Ishikawa (cell line): ENCODE results near the gene MYO15B.

ENCODE experiments used
- CEBPB ChIP-seq: IDR thresholded peaks from 2 replicates; pipeline ENCODE4 v1.6.1; 2012
- CREB1 ChIP-seq: IDR thresholded peaks from 2 replicates; pipeline ENCODE4 v1.6.1; 2012; ENCODE audit warnings: low read depth
- EGR1 ChIP-seq: IDR thresholded peaks from 2 replicates; pipeline ENCODE4 v1.6.1; 2012
- EP300 ChIP-seq: IDR thresholded peaks from 2 replicates; pipeline ENCODE4 v1.6.1; 2012; ENCODE audit warnings: borderline replicate concordance
- FOXM1 ChIP-seq: IDR thresholded peaks from 2 replicates; pipeline ENCODE4 v1.6.1; 2012; ENCODE audit warnings: low read depth, borderline replicate concordance
- MAX ChIP-seq: IDR thresholded peaks from 2 replicates; pipeline ENCODE4 v1.6.1; 2012
- RAD21 ChIP-seq: IDR thresholded peaks from 2 replicates; pipeline ENCODE4 v1.6.1; 2012; ENCODE audit warnings: low read depth
- REST ChIP-seq: IDR thresholded peaks from 2 replicates; pipeline ENCODE4 v1.6.1; 2012; ENCODE audit warnings: low read depth, mild to moderate bottlenecking
- TAF1 ChIP-seq: IDR thresholded peaks from 2 replicates; pipeline ENCODE4 v1.6.1; 2012; ENCODE audit warnings: low read depth, mild to moderate bottlenecking
- YY1 ChIP-seq: IDR thresholded peaks from 2 replicates; pipeline ENCODE4 v1.6.1; 2012; ENCODE audit warnings: low read depth
- ZBTB7A ChIP-seq: IDR thresholded peaks from 2 replicates; pipeline ENCODE4 v1.6.1; 2012; ENCODE audit warnings: low read depth

- no peak for TF ChIP-seq CEBPB
- no peak for TF ChIP-seq MAX
- no peak for TF ChIP-seq ZBTB7A
- no peak for TF ChIP-seq EP300
- no peak for TF ChIP-seq REST
- TF ChIP-seq TAF1, result no peak
- no peak for TF ChIP-seq EGR1
- no peak for TF ChIP-seq YY1
- peak; percentile 51 for TF ChIP-seq RAD21
- no peak for TF ChIP-seq CREB1
- TF ChIP-seq FOXM1, result no peak
These were observed 32.2 kb downstream of the MYO15B start for GRCh38 chr17:75619506-75620431.
